Middle frontal gyrus (tissue), 1 donor: ENCODE results near the gene DYRK2.

Experiments used
- DNase-seq: peaks from one replicate; pipeline ENCODE4 v3.0.0-alpha.2; 2015; ENCODE audit warnings: low spot score; ENCODE audit errors: extremely low spot score

The DYRK2 gene

GRCh38 chr12:67701121-67701520 is 52.6 kb downstream of the DYRK2 start:
- no peak for DNase-seq

- DNase-seq = no peak
Measured at GRCh38 chr12:67702136-67702535, 53.6 kb downstream of the DYRK2 start.

GRCh38 chr12:67704071-67704470 is 55.5 kb downstream of the DYRK2 start:
- DNase-seq = no peak

- no peak for DNase-seq
Measured at GRCh38 chr12:67705394-67706370, 57.1 kb downstream of the DYRK2 start.

- no peak for DNase-seq
Measured at GRCh38 chr12:67709367-67709954, 60.9 kb downstream of the DYRK2 start.

GRCh38 chr12:67710582-67710981 is 62.0 kb downstream of the DYRK2 start:
- DNase-seq = no peak

GRCh38 chr12:67712011-67712410 is 63.5 kb downstream of the DYRK2 start:
- no peak for DNase-seq

- no peak for DNase-seq
Measured at GRCh38 chr12:67714648-67715047, 66.1 kb downstream of the DYRK2 start.
